Endodermal cell (in vitro differentiated cells): ENCODE data around the gene GJC2. TPM values are rescaled to one million over a fixed set of nuclear protein-coding genes. Genes with fewer than 3 reads are reported as not detected.
A peak's percentile ranks its signal among the peaks of the same experiment; 100 is the strongest.

Source experiments
- DNase-seq: peaks from one replicate; pipeline ENCODE4 v3.0.0-alpha.2; 2017
- H3K27ac ChIP-seq: 2 replicates; pipeline ENCODE4 v1.5.1; 2013; ENCODE audit warnings: mild to moderate bottlenecking, low read depth, low read length, moderate library complexity
- H3K27me3 ChIP-seq: 2 replicates; pipeline ENCODE4 v1.6.1; 2013; ENCODE audit warnings: mild to moderate bottlenecking, low read length, moderate library complexity; ENCODE audit not compliant: insufficient read depth, control insufficient read depth, poor library complexity, severe bottlenecking
- H3K36me3 ChIP-seq: 2 replicates; pipeline ENCODE4 v1.7.0; 2013; ENCODE audit warnings: mild to moderate bottlenecking, low read length, moderate library complexity; ENCODE audit not compliant: control insufficient read depth, insufficient read depth
- H3K4me1 ChIP-seq: one replicate; pipeline ENCODE4 v1.7.0; 2013; ENCODE audit warnings: low read length; ENCODE audit not compliant: control insufficient read depth, insufficient read depth
- H3K4me3 ChIP-seq: 2 replicates; pipeline ENCODE4 v1.5.1; 2013; ENCODE audit warnings: mild to moderate bottlenecking, low read length, moderate library complexity
- H3K9ac ChIP-seq: 2 replicates; pipeline ENCODE4 v1.6.1; 2013; ENCODE audit warnings: mild to moderate bottlenecking, low read length, moderate library complexity; ENCODE audit not compliant: poor library complexity, severe bottlenecking; ENCODE audit errors: extremely low read depth
- H3K9me3 ChIP-seq: 2 replicates; pipeline ENCODE4 v1.6.1; 2013; ENCODE audit warnings: mild to moderate bottlenecking, low read length, moderate library complexity; ENCODE audit not compliant: control insufficient read depth
- H3K27ac Mint-ChIP-seq: 2 replicates; pipeline ENCODE4 v1.8.0; 2020; ENCODE audit warnings: mixed read lengths
- H3K27me3 Mint-ChIP-seq: 2 replicates; pipeline ENCODE4 v1.8.0; 2021; ENCODE audit warnings: mild to moderate bottlenecking, mixed read lengths; ENCODE audit not compliant: insufficient read depth
- H3K36me3 Mint-ChIP-seq: 2 replicates; pipeline ENCODE4 v1.8.0; 2020; ENCODE audit warnings: low read depth, mixed read lengths
- H3K4me1 Mint-ChIP-seq: 2 replicates; pipeline ENCODE4 v1.8.0; 2020; ENCODE audit warnings: mixed read lengths
- H3K4me3 Mint-ChIP-seq: 2 replicates; pipeline ENCODE4 v1.8.0; 2020; ENCODE audit warnings: mild to moderate bottlenecking, moderate library complexity, mixed read lengths
- H3K9me3 Mint-ChIP-seq: 2 replicates; pipeline ENCODE4 v1.8.0; 2020; ENCODE audit warnings: mild to moderate bottlenecking, mixed read lengths
- CTCF ChIP-seq: fragments of 200-600 bp; sonication (generic); conservative IDR thresholded peaks from 2 replicates; pipeline ENCODE4 v1.5.0; 2021; ENCODE audit warnings: antibody characterized with exemption, mild to moderate bottlenecking
- WGBS, 2 experiments: methylation state at CpG; one replicate each; pipeline versions ENCODE4 v1.1.5 to v1.1.7; 2013; ENCODE audit warnings: missing lambda C conversion rate in 2 of 2, mixed read lengths in 1 of 2; ENCODE audit not compliant: insufficient coverage in 1 of 2, insufficient read length in 1 of 2; 5-methylcytosine and 5-hydroxymethylcytosine counted together
- total RNA-seq, 2 donors: library from RNA; stranded (reverse); fragmentation: NEBNext Ultra II Directional in 1 of 2; extraction: Animal tissue kit (Norgen Biotek cat#: 25700) in 1 of 2; gene quantifications; 2 replicates in 1 of 2; 3 replicates in 1 of 2; pipeline ENCODE4 v1.2.1, GENCODE V29; 2021

Gene GJC2
- total RNA-seq, 2 donors from 2014 or later = 0.53 to 0.60 TPM

- Histone ChIP-seq H3K9ac (no peak overlapping the region), H3K9me3 (peaks cover 69% of the 10 kb centered on the region), H3K27ac (no peak overlapping the region), H3K4me3 (peak overlapping the region; percentile 24), H3K27me3 (no peaks in the 10 kb centered on the region), H3K36me3 (no peaks in the 10 kb centered on the region), H3K4me1 (peaks cover 24% of the 10 kb centered on the region)
- H3K4me1 Mint-ChIP-seq = peaks cover 28% of the 10 kb centered on the region
- peaks cover 15% of the 10 kb centered on the region for H3K27me3 Mint-ChIP-seq
- DNase-seq = no peak
- peaks cover 5% of the 10 kb centered on the region for H3K36me3 Mint-ChIP-seq
- 88 to 89% methylated on average over 3 to 5 of the region's 5 CpGs for WGBS, 2 experiments
- no peak for TF ChIP-seq CTCF
- peaks cover 52% of the 10 kb centered on the region for H3K9me3 Mint-ChIP-seq
- H3K4me3 Mint-ChIP-seq = no peak overlapping the region
- H3K27ac Mint-ChIP-seq = no peak overlapping the region
Measured at GRCh38 chr1:228120857-228121489, 28.8 kb upstream of the GJC2 start.

GRCh38 chr1:228122921-228123441 is 26.7 kb upstream of the GJC2 start:
- Mint-ChIP-seq H3K4me1 (peaks cover 36% of the 10 kb centered on the region), H3K27me3 (peaks cover 27% of the 10 kb centered on the region), H3K4me3 (peak overlapping the region; percentile 24), H3K9me3 (peaks cover 35% of the 10 kb centered on the region), H3K27ac (no peak overlapping the region), H3K36me3 (peaks cover 3% of the 10 kb centered on the region)
- H3K9me3 ChIP-seq = peaks cover 49% of the 10 kb centered on the region
- DNase-seq = no peak
- WGBS, 2 experiments = 59% methylated on average over 1 of the region's 1 CpG; no CpG with 5 or more reads in 1 of the 2 experiments
- no peak overlapping the region for H3K9ac ChIP-seq
- H3K4me3 ChIP-seq = peak overlapping the region; percentile 69
- no peak overlapping the region for H3K27ac ChIP-seq
- TF ChIP-seq CTCF = no peak
- no peaks in the 10 kb centered on the region for H3K36me3 ChIP-seq
- peaks cover 26% of the 10 kb centered on the region for H3K4me1 ChIP-seq
- no peaks in the 10 kb centered on the region for H3K27me3 ChIP-seq

- Mint-ChIP-seq H3K4me3 (peak overlapping the region; percentile 24), H3K36me3 (no peaks in the 10 kb centered on the region), H3K4me1 (peaks cover 36% of the 10 kb centered on the region), H3K27me3 (peaks cover 31% of the 10 kb centered on the region), H3K9me3 (peaks cover 32% of the 10 kb centered on the region), H3K27ac (peak overlapping the region; percentile 78)
- H3K9me3 ChIP-seq = peaks cover 43% of the 10 kb centered on the region
- H3K4me3 ChIP-seq = peak overlapping the region; percentile 69
- no peak overlapping the region for H3K27ac ChIP-seq
- no peak for DNase-seq
- WGBS, 2 experiments = 63 to 65% methylated on average over 2 of the region's 2 CpGs
- no peaks in the 10 kb centered on the region for H3K27me3 ChIP-seq
- H3K4me1 ChIP-seq = peaks cover 26% of the 10 kb centered on the region
- peak overlapping the region; percentile 45 for H3K9ac ChIP-seq
- no peak for TF ChIP-seq CTCF
- no peaks in the 10 kb centered on the region for H3K36me3 ChIP-seq
Measured at GRCh38 chr1:228123505-228123904, 26.2 kb upstream of the GJC2 start.
